GM23338 (cell line): ENCODE results near the gene SCAF4. TPM values are rescaled to one million over a fixed set of nuclear protein-coding genes. Genes with fewer than 3 reads are reported as not detected.
A peak's percentile ranks its signal among the peaks of the same experiment; 100 is the strongest.

Experiments
- ATAC-seq: fragments of 200-7000 bp; cut with Tn5 transposase; 3 replicates; pipeline ENCODE4 v1.9.1; 2020
- DNase-seq: peaks from one replicate; pipeline ENCODE4 v3.0.0-alpha.2; 2015; ENCODE audit warnings: low spot score
- H2AFZ ChIP-seq: fragments of 200-600 bp; sonication (generic); 2 replicates; pipeline ENCODE4 v1.8.0; 2016; ENCODE audit warnings: antibody characterized with exemption, mild to moderate bottlenecking, moderate library complexity
- H3F3A ChIP-seq: fragments of 200-600 bp; sonication (generic); replicated peaks from 2 replicates; pipeline ENCODE4 v1.8.0; 2017; ENCODE audit warnings: antibody characterized with exemption, mixed run types, low read depth
- H3K27ac ChIP-seq: fragments of 200-600 bp; sonication (generic); 2 replicates; pipeline ENCODE4 v1.6.1; 2016; ENCODE audit warnings: low read depth
- H3K27me3 ChIP-seq: fragments of 200-600 bp; sonication (generic); 2 replicates; pipeline ENCODE4 v1.8.0; 2016; ENCODE audit warnings: mild to moderate bottlenecking, mixed run types, moderate library complexity; ENCODE audit not compliant: insufficient read depth
- H3K36me3 ChIP-seq: fragments of 200-600 bp; sonication (generic); 2 replicates; pipeline ENCODE4 v1.8.0; 2016; ENCODE audit warnings: mild to moderate bottlenecking; ENCODE audit not compliant: insufficient read depth
- H3K4me1 ChIP-seq: fragments of 200-600 bp; sonication (generic); 2 replicates; pipeline ENCODE4 v1.8.0; 2016; ENCODE audit warnings: mild to moderate bottlenecking, moderate library complexity; ENCODE audit not compliant: insufficient read depth
- H3K4me2 ChIP-seq: fragments of 200-600 bp; sonication (generic); 2 replicates; pipeline ENCODE4 v1.7.1; 2017; ENCODE audit warnings: mixed run types
- H3K4me3 ChIP-seq: fragments of 200-600 bp; sonication (generic); 2 replicates; pipeline ENCODE4 v1.6.1; 2016; ENCODE audit warnings: mixed run types
- H3K79me2 ChIP-seq: fragments of 200-600 bp; sonication (generic); replicated peaks from 2 replicates; pipeline ENCODE4 v1.8.0; 2017; ENCODE audit warnings: mild to moderate bottlenecking; ENCODE audit not compliant: insufficient read depth
- H3K9me2 ChIP-seq: fragments of 200-600 bp; sonication (generic); 2 replicates; pipeline ENCODE4 v1.8.0; 2017; ENCODE audit not compliant: insufficient read depth
- H4K20me1 ChIP-seq: fragments of 200-600 bp; sonication (generic); replicated peaks from 2 replicates; pipeline ENCODE4 v1.8.0; 2017; ENCODE audit warnings: mild to moderate bottlenecking; ENCODE audit not compliant: insufficient read depth
- H3K27ac Mint-ChIP-seq: 2 replicates; pipeline ENCODE4 v1.8.0; 2020; ENCODE audit warnings: inconsistent platforms, mild to moderate bottlenecking, moderate library complexity, mixed read lengths
- H3K27me3 Mint-ChIP-seq: 3 replicates; pipeline ENCODE4 v1.8.0; 2022; ENCODE audit warnings: low read depth, mild to moderate bottlenecking, moderate library complexity, mixed read lengths, inconsistent platforms; ENCODE audit not compliant: insufficient read depth, poor library complexity
- H3K36me3 Mint-ChIP-seq: 3 replicates; pipeline ENCODE4 v1.8.0; 2021; ENCODE audit warnings: low read depth, mild to moderate bottlenecking, inconsistent platforms, moderate library complexity, mixed read lengths
- H3K4me1 Mint-ChIP-seq: 3 replicates; pipeline ENCODE4 v1.8.0; 2020; ENCODE audit warnings: mild to moderate bottlenecking, inconsistent platforms, mixed read lengths
- H3K4me3 Mint-ChIP-seq: 3 replicates; pipeline ENCODE4 v1.8.0; 2021; ENCODE audit warnings: moderate library complexity, mild to moderate bottlenecking, inconsistent platforms, mixed read lengths
- H3K9me3 Mint-ChIP-seq: 3 replicates; pipeline ENCODE4 v1.8.0; 2020; ENCODE audit warnings: moderate library complexity, mild to moderate bottlenecking, inconsistent platforms, mixed read lengths
- CREB1 ChIP-seq: fragments of 250-450 bp; sonication (Bioruptor Pico); IDR thresholded peaks from 2 replicates; pipeline ENCODE4 v1.5.0; 2020; ENCODE audit warnings: low read depth, mild to moderate bottlenecking, moderate library complexity
- ETS1 ChIP-seq: IDR thresholded peaks from 2 replicates; pipeline ENCODE4 v1.6.1; 2016; ENCODE audit warnings: antibody characterized with exemption
- EZH2 ChIP-seq: fragments of 200-600 bp; sonication (generic); IDR thresholded peaks from one replicate; pipeline ENCODE4 v1.8.0; 2017; ENCODE audit warnings: antibody characterized with exemption, mild to moderate bottlenecking, low read depth; ENCODE audit not compliant: unreplicated experiment
- EZH2phosphoT487 ChIP-seq: fragments of 200-600 bp; sonication (generic); IDR thresholded peaks from one replicate; pipeline ENCODE4 v1.8.1; 2018; ENCODE audit warnings: antibody characterized with exemption; ENCODE audit not compliant: unreplicated experiment
- NANOG ChIP-seq: IDR thresholded peaks from 2 replicates; pipeline ENCODE4 v1.6.1; 2016; ENCODE audit warnings: antibody characterized with exemption, borderline replicate concordance
- POLR2AphosphoS5 ChIP-seq: IDR thresholded peaks from 2 replicates; pipeline ENCODE4 v1.6.1; 2016; ENCODE audit warnings: antibody characterized with exemption, low read depth
- REST ChIP-seq: IDR thresholded peaks from one replicate; pipeline ENCODE4 v1.6.1; 2018; ENCODE audit warnings: antibody characterized with exemption; ENCODE audit not compliant: unreplicated experiment
- STAT1 ChIP-seq: IDR thresholded peaks from one replicate; pipeline ENCODE4 v1.6.1; 2016; ENCODE audit warnings: antibody characterized with exemption; ENCODE audit not compliant: unreplicated experiment
- ZNF114 ChIP-seq: fragments of 250-450 bp; sonication (Bioruptor Pico); IDR thresholded peaks from 2 replicates; pipeline ENCODE4 v1.5.0; 2020; ENCODE audit warnings: mild to moderate bottlenecking, moderate library complexity
- long read RNA-seq: library from polyadenylated mRNA; unstranded; transcript quantifications from one replicate; pipeline ENCODE4 v2.0.0, GENCODE V29; 2020; ENCODE audit not compliant: unreplicated experiment
- polyA plus RNA-seq: library from polyadenylated mRNA; unstranded; fragments of >200 nt; fragmentation: Nextera tagmentation; extraction: Ambion mirVana; gene quantifications from 2 replicates; pipeline ENCODE4 v1.2.1, GENCODE V29; 2016
- total RNA-seq: library from RNA; depleted of rRNA; stranded (reverse); fragments of >200 nt; shearing (Covaris generic); gene quantifications from 2 replicates; pipeline ENCODE4 v1.2.3, GENCODE V29; 2014; rRNA removed
- TF ChIP-seq, protein P1 (sequence below): fragments of 250-450 bp; sonication (Bioruptor Pico); IDR thresholded peaks from 2 replicates; pipeline ENCODE4 v1.5.0; 2020; ENCODE audit warnings: mild to moderate bottlenecking, moderate library complexity

The SCAF4 gene, protein sequence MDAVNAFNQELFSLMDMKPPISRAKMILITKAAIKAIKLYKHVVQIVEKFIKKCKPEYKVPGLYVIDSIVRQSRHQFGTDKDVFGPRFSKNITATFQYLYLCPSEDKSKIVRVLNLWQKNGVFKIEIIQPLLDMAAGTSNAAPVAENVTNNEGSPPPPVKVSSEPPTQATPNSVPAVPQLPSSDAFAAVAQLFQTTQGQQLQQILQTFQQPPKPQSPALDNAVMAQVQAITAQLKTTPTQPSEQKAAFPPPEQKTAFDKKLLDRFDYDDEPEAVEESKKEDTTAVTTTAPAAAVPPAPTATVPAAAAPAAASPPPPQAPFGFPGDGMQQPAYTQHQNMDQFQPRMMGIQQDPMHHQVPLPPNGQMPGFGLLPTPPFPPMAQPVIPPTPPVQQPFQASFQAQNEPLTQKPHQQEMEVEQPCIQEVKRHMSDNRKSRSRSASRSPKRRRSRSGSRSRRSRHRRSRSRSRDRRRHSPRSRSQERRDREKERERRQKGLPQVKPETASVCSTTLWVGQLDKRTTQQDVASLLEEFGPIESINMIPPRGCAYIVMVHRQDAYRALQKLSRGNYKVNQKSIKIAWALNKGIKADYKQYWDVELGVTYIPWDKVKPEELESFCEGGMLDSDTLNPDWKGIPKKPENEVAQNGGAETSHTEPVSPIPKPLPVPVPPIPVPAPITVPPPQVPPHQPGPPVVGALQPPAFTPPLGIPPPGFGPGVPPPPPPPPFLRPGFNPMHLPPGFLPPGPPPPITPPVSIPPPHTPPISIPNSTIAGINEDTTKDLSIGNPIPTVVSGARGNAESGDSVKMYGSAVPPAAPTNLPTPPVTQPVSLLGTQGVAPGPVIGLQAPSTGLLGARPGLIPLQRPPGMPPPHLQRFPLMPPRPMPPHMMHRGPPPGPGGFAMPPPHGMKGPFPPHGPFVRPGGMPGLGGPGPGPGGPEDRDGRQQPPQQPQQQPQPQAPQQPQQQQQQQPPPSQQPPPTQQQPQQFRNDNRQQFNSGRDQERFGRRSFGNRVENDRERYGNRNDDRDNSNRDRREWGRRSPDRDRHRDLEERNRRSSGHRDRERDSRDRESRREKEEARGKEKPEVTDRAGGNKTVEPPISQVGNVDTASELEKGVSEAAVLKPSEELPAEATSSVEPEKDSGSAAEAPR
- 29.7 and 35.2 TPM in 2 replicates for total RNA-seq
- polyA plus RNA-seq: 42.1 and 45.8 TPM in 2 replicates
- long read RNA-seq, full-length matches to known transcripts: 4 of 10 reads
- long read RNA-seq, partial matches to known transcripts: 3 of 10 reads
- long read RNA-seq, other reads (novel, unspliced or antisense): 3 of 10 reads

GRCh38 chr21:31731857-31732596 is at the start of gene SCAF4:
Gene SCAF4, minus strand, starts transcription at chr21:31732118. Its CDS starts 426 bp downstream, at chr21:31731692.
- Histone ChIP-seq H3F3A (peaks cover 14% of the 10 kb centered on the region; the same call in 1 of the 2 replicates), H3K36me3 (no peaks in the 10 kb centered on the region), H3K9me2 (no peaks in the 10 kb centered on the region), H3K4me1 (peaks cover 37% of the 10 kb centered on the region), H3K27me3 (no peaks in the 10 kb centered on the region), H4K20me1 (peaks cover 29% of the 10 kb centered on the region), H3K4me2 (peak within 1 kb of the TSS; percentile 80), H3K79me2 (peaks cover 38% of the 10 kb centered on the region), H3K4me3 (peak within 1 kb of the TSS; percentile 50), H3K27ac (peak within 1 kb of the TSS; percentile 98), H2AFZ (peak within 1 kb of the TSS; percentile 70)
- no peak within 1 kb of the TSS; the same call in 2 of the 3 replicates for H3K4me3 Mint-ChIP-seq
- H3K27me3 Mint-ChIP-seq: peaks cover 6% of the 10 kb centered on the region
- H3K27ac Mint-ChIP-seq: peak within 1 kb of the TSS; percentile 92
- H3K4me1 Mint-ChIP-seq: peaks cover 7% of the 10 kb centered on the region
- peak; percentile 64 for ATAC-seq
- no peaks in the 10 kb centered on the region; the same call in none of the 3 replicates for H3K36me3 Mint-ChIP-seq
- DNase-seq: peak; percentile 89
- no peaks in the 10 kb centered on the region for H3K9me3 Mint-ChIP-seq
- TF ChIP-seq CREB1 (CRISPR knock-in tag) (no peak), POLR2AphosphoS5 (peak; percentile 78), EZH2 (no peak), ZNF114 (CRISPR knock-in tag) (no peak), ETS1 (peak; percentile 47; the same call in 1 of the 2 replicates), REST (no peak), EZH2phosphoT487 (no peak), STAT1 (no peak), NANOG (no peak)
- TF ChIP-seq, protein P1, sequence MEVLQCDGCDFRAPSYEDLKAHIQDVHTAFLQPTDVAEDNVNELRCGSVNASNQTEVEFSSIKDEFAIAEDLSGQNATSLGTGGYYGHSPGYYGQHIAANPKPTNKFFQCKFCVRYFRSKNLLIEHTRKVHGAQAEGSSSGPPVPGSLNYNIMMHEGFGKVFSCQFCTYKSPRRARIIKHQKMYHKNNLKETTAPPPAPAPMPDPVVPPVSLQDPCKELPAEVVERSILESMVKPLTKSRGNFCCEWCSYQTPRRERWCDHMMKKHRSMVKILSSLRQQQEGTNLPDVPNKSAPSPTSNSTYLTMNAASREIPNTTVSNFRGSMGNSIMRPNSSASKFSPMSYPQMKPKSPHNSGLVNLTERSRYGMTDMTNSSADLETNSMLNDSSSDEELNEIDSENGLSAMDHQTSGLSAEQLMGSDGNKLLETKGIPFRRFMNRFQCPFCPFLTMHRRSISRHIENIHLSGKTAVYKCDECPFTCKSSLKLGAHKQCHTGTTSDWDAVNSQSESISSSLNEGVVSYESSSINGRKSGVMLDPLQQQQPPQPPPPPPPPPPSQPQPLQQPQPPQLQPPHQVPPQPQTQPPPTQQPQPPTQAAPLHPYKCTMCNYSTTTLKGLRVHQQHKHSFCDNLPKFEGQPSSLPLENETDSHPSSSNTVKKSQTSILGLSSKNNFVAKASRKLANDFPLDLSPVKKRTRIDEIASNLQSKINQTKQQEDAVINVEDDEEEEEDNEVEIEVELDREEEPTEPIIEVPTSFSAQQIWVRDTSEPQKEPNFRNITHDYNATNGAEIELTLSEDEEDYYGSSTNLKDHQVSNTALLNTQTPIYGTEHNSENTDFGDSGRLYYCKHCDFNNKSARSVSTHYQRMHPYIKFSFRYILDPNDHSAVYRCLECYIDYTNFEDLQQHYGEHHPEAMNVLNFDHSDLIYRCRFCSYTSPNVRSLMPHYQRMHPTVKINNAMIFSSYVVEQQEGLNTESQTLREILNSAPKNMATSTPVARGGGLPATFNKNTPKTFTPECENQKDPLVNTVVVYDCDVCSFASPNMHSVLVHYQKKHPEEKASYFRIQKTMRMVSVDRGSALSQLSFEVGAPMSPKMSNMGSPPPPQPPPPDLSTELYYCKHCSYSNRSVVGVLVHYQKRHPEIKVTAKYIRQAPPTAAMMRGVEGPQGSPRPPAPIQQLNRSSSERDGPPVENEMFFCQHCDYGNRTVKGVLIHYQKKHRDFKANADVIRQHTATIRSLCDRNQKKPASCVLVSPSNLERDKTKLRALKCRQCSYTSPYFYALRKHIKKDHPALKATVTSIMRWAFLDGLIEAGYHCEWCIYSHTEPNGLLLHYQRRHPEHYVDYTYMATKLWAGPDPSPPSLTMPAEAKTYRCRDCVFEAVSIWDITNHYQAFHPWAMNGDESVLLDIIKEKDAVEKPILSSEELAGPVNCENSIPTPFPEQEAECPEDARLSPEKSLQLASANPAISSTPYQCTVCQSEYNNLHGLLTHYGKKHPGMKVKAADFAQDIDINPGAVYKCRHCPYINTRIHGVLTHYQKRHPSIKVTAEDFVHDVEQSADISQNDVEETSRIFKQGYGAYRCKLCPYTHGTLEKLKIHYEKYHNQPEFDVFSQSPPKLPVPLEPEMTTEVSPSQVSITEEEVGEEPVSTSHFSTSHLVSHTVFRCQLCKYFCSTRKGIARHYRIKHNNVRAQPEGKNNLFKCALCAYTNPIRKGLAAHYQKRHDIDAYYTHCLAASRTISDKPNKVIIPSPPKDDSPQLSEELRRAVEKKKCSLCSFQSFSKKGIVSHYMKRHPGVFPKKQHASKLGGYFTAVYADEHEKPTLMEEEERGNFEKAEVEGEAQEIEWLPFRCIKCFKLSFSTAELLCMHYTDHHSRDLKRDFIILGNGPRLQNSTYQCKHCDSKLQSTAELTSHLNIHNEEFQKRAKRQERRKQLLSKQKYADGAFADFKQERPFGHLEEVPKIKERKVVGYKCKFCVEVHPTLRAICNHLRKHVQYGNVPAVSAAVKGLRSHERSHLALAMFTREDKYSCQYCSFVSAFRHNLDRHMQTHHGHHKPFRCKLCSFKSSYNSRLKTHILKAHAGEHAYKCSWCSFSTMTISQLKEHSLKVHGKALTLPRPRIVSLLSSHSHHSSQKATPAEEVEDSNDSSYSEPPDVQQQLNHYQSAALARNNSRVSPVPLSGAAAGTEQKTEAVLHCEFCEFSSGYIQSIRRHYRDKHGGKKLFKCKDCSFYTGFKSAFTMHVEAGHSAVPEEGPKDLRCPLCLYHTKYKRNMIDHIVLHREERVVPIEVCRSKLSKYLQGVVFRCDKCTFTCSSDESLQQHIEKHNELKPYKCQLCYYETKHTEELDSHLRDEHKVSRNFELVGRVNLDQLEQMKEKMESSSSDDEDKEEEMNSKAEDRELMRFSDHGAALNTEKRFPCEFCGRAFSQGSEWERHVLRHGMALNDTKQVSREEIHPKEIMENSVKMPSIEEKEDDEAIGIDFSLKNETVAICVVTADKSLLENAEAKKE (CRISPR knock-in tag): no peak
